Measurements from ENCODE around the gene NDUFAF8. TPM values are rescaled to one million over a fixed set of nuclear protein-coding genes. Genes with fewer than 3 reads are reported as not detected.
A peak's percentile ranks its signal among the peaks of the same experiment; 100 is the strongest.

The NDUFAF8 gene
- polyA plus RNA-seq, 2 of the 4 experiments (the other 2 are of a cell fraction): 179 to 308 TPM

- H3K4me1 ChIP-seq: no peaks in the 10 kb centered on the region
- H3K4me3 ChIP-seq: no peak overlapping the region
- no peaks in the 10 kb centered on the region for H3K9me3 ChIP-seq
- WGBS (ENCODE audit: missing lambda C conversion rate): 96% methylated on average over 18 of the region's 18 CpGs
- H3K27ac ChIP-seq: no peak overlapping the region
- ChIA-PET CTCF (interaction anchor here (1.0 to 15.4 kb wide), 3 partner anchors 13 to 207 kb away, joined by 3 to 129 read pairs (median 16); no protein-coding TSS in a partner anchor), POLR2A (no interaction called here)
- no peak for DNase-seq (ENCODE audit: low read depth in 1 of 2, low spot score in 1 of 2)
- no peak for FAIRE-seq
- no peak overlapping the region for H3K4me2 ChIP-seq
- TF ChIP-seq RCOR1 (IDR thresholded peaks at IDR 0.05; ENCODE audit: low read depth, low read length) (no peak), ZSCAN20 (CRISPR knock-in tag; IDR thresholded peaks at IDR 0.05) (no peak), CHD4 (IDR thresholded peaks at IDR 0.05; ENCODE audit: borderline replicate concordance) (no peak), CEBPB (IDR thresholded peaks at IDR 0.05) (no peak), CTCF (IDR thresholded peaks at IDR 0.05) (no peak), FOXS1 (CRISPR knock-in tag; IDR thresholded peaks at IDR 0.05) (no peak), BCL3 (IDR thresholded peaks at IDR 0.05) (no peak), REST (IDR thresholded peaks at IDR 0.05) (no peak), HOXB13 (CRISPR knock-in tag; IDR thresholded peaks at IDR 0.05; ENCODE audit: low read depth) (no peak), ELK1 (IDR thresholded peaks at IDR 0.05; ENCODE audit: low read depth, low read length) (no peak), EP300 (IDR thresholded peaks at IDR 0.05) (no peak), CHD2 (IDR thresholded peaks at IDR 0.05; ENCODE audit: low read length, partially characterized antibody) (no peak), ZC3H11A (IDR thresholded peaks at IDR 0.05) (no peak), POLR2AphosphoS2 (conservative IDR thresholded peaks at IDR 0.05; ENCODE audit: low read length) (no peak), POLR2A (IDR thresholded peaks at IDR 0.05; ENCODE audit: low read length) (no peak), MAZ (IDR thresholded peaks at IDR 0.05; ENCODE audit: borderline replicate concordance, low read depth, low read length) (no peak), NR3C1 (IDR thresholded peaks at IDR 0.05) (no peak), GATA3 (IDR thresholded peaks at IDR 0.05; ENCODE audit: borderline replicate concordance) (no peak)
- no peak for ATAC-seq
Measured at GRCh38 chr17:81277421-81277820, 38.3 kb downstream of the NDUFAF8 start.

- 92% methylated on average over 19 of the region's 20 CpGs for WGBS (ENCODE audit: missing lambda C conversion rate)
- ATAC-seq (peak in 1 of 2 experiments; percentile 10; a peak in 1 of 6 replicates), DNase-seq (ENCODE audit: low read depth in 1 of 2, low spot score in 1 of 2) (no peak), FAIRE-seq (no peak)
- H3K4me1 ChIP-seq: no peaks in the 10 kb centered on the region
- ChIA-PET POLR2A (no interaction called here), CTCF (interaction anchor here (1.1 to 15.4 kb wide), 6 partner anchors 10 to 206 kb away, joined by 3 to 129 read pairs (median 6); no protein-coding TSS in a partner anchor)
- no peak overlapping the region for H3K27ac ChIP-seq
- H3K4me3 ChIP-seq: no peak overlapping the region
- H3K9me3 ChIP-seq: no peaks in the 10 kb centered on the region
- H3K4me2 ChIP-seq: no peak overlapping the region
- TF ChIP-seq CBX2 (IDR thresholded peaks at IDR 0.05; ENCODE audit: borderline replicate concordance, low read depth): no peak
- no peak for TF ChIP-seq MAX (IDR thresholded peaks at IDR 0.05)
- no peak for TF ChIP-seq HMGXB4 (CRISPR knock-in tag; IDR thresholded peaks at IDR 0.05; ENCODE audit: borderline replicate concordance)
- no peak for TF ChIP-seq TFCP2L1 (CRISPR knock-in tag; IDR thresholded peaks at IDR 0.05)
- TF ChIP-seq POLR2AphosphoS2 (conservative IDR thresholded peaks at IDR 0.05; ENCODE audit: low read length): no peak
- TF ChIP-seq NR3C1 (IDR thresholded peaks at IDR 0.05): no peak
- no peak for TF ChIP-seq CTCF (IDR thresholded peaks at IDR 0.05)
- no peak for TF ChIP-seq JUN (IDR thresholded peaks at IDR 0.05)
- no peak for TF ChIP-seq ESRRA (IDR thresholded peaks at IDR 0.05; ENCODE audit: borderline replicate concordance, low read length)
- TF ChIP-seq HDAC2 (IDR thresholded peaks at IDR 0.05): no peak
Measured at GRCh38 chr17:81277946-81278693, 39.0 kb downstream of the NDUFAF8 start.
